COLO829 (cell line): ENCODE measurements around the gene OR10H1.
"Not testable (repeated sequence)": the region's sequence is repeated elsewhere in the genome, so short reads cannot be mapped to it uniquely, and the experiment has no call there.

Source experiments
- DNase-seq: peaks from one replicate; pipeline ENCODE4 v3.0.0; 2012; ENCODE audit warnings: low spot score

OR10H1 gene

DNA sequence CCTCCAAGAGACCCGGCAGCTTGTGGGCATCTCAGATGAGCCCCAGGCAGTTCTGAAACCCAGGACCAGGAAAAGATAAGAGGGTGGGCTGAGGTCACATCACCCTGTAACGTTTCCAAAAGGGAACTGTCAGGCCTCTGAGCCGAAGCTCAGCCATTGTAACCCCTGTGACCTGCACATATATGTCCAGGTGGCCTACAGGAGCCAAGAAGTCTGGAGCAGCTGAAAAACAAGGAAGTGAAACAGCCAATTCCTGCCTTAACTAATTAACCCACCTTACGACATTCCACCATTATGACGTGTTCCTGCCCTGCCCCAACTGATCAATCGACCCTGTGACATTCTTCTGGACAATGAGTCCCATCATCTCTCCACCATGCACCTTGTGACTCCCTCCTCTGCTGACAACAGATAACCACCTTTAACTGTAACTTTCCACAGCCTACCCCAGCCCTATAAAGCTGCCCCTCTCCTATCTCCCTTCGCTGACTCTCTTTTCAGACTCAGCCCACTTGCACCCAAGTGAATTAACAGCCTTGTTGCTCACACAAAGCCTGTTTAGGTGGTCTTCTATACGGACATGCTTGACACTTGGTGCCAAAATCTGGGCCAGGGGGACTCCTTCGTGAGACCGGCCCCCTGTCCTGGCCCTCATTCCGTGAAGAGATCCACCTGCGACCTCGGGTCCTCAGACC is 13.3 kb upstream of the OR10H1 start:
- DNase-seq = not testable (repeated sequence)

DNA sequence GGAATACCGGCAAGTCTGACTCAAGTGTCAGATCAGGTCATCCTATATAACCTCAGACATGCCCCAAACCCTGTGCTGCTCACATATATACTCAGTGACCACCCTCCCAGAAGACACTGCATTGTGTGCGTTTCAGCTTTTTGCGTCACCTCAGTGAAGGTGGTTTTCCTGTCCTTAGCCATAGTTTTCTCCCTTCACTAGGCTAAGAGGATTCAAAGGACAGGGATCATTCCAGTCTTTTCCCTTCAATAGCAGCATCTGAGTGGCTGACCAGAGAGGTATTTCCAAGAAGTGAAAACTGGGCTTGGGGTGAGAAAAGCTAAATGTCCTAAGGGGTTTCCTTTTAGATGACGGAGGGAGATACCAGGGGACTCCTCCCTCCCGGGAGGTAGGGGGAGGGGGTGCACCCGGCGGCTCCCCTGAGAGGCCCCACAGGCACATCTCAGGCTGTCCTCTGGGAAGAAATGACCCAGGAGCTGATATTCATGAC is 12.7 kb upstream of the OR10H1 start:
- no peak for DNase-seq

DNA sequence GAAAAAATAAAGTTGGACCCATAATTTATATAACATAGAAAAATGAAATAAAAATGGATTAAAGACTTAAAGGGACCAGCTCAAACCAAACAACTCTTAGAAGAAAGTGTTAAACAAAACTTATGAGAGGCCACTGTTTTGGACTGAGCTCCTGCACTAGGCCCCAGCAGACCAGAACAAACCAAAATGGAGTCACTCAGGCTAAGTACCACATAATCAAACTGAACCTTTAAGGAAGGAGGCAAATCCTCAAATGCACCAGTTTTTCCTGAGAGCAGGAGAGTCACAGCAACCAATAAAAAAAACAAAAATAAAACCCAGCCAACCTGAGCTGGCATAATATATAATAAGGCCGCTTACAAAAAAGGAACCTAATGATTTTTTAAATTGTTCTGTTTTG is 10.3 kb upstream of the OR10H1 start:
- no peak for DNase-seq

DNA sequence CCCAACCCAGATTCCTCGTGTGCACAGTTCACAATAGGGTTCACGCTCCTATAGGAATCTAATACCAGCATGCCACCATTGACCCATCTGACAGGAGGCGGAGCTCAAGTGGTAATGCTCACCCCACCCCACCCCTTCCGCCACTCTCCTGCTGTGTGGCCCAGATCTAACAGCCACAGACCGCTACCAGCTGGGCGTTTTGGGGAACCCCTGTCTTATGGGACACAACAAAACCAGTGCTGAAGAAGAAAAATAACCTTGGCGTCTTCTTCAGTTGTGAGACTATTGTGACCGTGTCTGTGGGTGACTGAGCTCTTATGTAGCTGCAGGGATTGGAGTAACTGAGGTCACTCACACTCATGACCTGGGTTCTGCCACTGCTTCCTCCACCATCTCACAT is 5.2 kb upstream of the OR10H1 start:
- no peak for DNase-seq

DNA sequence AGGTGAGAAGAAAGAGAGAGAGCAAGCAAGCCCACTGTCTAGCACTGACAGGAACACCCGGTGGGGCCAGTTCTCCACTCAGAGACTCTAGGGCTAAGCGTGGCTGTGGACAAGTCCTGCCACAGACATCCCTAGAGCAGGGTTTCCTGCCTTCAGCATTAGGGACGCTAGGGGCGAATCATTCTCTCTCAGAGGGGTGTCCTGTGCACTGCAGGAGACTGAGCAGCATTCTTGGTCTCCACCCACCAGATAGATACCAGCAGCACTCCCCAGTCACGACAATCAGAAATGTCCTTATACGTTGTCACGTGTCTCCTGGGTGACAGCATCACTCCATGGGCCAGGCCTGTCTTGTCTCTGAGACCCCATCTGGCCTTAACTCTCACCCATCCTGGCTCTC is 1.5 kb downstream of the OR10H1 start:
- DNase-seq = no peak

- DNase-seq = no peak
Observed at GRCh38 chr19:15812060-15812722, 3.3 kb downstream of the OR10H1 start.

GRCh38 chr19:15811476-15811875 is 4.0 kb downstream of the OR10H1 start:
- DNase-seq = no peak

DNA sequence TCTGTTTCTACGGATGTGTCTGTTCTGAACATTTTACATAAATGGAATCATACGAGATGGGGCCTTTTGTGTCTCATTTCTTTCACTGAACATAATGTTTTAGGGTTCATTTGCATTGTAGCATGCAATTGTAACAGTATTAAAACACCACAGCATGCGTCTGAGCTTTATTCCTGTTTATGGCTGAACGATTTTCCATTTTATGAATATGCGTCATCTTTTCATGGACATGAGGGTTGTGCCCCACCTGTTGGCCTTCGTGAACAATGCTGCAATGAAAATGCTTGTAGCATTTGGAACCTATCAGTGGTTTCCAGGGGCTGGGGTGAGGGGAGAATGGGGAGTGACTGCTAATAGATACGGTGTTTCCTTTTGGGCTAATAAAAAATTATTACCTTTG is 5.1 kb downstream of the OR10H1 start:
- no peak for DNase-seq

DNA sequence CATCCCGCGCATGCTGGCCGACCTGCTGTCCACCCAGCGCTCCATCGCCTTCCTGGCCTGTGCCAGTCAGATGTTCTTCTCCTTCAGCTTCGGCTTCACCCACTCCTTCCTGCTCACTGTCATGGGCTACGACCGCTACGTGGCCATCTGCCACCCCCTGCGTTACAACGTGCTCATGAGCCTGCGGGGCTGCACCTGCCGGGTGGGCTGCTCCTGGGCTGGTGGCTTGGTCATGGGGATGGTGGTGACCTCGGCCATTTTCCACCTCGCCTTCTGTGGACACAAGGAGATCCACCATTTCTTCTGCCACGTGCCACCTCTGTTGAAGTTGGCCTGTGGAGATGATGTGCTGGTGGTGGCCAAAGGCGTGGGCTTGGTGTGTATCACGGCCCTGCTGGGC is 21.2 kb downstream of the OR10H1 start:
- DNase-seq = not testable (repeated sequence)

DNA sequence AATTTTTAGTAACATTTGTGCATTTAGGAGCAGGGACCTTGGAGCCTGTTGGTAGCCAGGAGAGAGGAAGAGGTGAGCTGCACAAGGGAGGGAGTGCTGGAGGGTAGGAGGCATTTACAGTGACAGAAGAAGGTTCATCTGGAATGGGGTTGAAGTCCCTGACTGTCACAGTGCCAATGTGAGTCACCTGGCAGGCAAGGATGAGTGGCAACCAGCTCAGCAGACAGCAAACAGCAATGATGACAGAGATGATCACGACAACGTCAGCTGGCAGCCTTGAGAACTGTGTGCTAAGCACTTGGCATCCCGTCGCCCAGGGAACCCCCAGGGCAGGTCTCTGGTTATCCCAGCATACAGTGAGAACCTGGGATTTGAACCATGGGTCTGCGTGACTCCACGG is 25.4 kb downstream of the OR10H1 start:
- DNase-seq = no peak

GRCh38 chr19:15788594-15789270 is 26.7 kb downstream of the OR10H1 start:
- DNase-seq = no peak

DNA sequence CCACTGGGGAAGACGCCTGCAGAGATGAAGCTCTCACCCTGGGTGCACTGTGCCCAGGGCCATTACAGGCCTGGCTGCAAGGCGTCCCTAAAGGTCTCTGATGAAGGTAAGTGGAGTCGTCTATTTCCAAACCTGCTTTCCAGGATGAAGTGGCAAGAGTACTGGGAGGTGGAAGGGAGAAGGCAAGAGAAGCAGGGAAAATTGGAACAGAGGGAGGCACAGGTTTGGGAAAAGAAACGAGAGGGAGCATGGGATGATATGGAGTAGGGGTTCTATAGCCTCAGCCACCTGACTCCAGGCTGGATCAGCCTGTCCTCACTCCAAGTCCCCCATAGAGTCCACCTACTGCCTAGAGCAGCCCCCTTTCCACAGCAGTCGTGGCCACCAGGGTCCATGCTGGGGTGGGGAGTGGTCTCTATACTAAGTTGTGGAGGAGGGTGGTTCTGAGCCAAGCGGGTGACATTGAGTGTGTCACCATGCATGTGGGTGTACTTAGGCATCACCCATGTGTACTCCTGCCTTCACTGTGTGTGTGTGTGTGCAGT is 27.8 kb downstream of the OR10H1 start, which contains the start of gene OR10H5:
Gene OR10H5 (plus strand): TSS at position 51 of the 545 bp plus-strand sequence. CDS start 6,388 bp downstream, outside the sequence.
- no peak for DNase-seq

DNA sequence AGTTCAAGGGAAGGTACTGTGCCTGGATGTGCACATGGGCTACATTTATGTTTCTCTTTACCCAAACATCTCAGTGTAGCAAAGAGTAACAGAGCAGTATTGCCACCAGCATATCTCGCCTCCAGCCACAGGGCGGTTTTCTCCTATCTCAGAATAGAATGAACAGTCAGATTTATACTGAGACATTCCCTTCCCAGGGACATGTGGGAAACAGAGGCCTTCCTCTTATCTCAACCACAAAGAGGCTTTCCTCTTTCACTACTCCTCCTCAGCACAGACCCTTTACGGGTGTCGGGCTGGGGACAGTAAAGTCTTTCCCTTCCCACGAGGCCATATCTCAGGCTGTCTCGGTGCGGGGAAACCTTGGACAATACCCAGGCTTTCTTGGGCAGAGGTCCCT is 32.6 kb downstream of the OR10H1 start:
- not testable (repeated sequence) for DNase-seq

DNA sequence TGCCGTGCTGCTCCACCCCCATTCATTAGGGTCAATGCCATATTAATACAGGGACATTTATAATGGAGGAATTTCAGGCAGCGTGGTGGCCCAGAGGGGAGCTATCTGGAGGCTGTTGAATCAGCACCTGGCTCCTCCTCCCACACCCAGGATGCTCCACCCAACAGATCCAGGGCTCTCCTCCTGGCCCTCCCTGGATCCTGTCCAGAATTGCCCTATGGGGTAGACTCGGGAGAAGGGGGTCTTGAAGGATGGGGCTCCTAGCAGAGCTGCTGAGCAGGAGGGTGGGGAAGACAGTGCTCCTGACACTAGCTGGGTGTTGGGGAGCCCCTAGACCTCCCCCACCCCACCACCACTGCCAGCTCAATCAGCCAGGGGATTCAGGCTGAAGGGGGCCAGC is 33.3 kb downstream of the OR10H1 start:
- no peak for DNase-seq

DNA sequence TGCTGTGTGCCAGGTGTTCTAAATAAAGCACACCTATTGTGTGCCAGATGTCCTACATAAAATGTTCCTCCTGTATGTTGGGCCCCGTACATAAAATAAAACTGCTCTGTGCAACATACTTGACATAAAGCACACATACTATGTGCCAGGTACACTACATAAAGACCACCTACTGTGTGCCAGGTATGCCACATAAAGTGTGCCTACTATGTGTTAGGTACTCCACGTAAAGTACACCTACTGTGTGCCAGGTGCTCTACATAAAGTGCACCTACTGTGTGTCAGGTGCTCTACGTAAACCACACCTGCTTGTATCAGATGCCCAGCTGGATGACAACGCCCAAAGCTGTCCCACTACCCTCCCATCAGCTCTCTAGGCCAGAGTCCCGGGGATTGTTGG is 33.8 kb downstream of the OR10H1 start:
- no peak for DNase-seq

DNA sequence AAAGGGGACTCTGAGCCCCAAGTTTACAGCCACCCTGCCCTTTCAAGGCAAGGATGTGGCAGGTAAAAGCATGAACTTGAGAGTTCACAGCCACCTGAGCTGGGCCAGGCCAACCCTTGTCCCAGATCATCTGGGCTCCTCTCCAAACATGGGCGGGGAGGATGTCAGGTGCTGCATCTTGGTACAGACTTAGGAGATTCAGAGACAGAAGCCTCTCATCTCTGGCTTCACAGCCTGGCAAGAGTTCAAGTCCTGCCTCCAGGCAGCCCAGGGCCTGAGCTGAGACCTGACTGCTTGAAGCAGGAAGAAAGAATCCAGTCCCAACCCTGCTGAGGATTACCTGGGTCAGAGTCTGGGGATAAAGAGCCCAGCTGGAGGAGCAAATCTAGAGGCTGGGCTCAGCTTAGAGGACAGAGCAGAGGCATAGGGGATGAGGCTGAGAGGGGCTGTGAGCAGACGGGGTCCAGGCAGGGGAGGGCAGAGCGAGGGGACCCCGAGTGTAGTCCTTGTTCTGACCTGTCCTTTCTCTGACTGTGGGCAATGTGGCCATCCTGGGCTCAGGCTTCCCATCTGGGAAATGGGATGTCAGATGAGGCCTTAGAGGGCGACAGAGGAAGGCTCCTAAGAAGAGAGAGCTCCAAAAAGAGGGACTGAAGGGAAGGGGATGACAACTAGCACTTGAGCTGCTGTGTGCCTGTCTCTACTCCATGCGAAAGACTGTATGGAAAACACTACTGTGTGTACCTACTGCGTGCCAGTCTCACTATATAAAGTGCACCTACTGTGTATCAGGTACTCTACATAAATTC is 34.6 kb downstream of the OR10H1 start:
- DNase-seq = no peak

DNA sequence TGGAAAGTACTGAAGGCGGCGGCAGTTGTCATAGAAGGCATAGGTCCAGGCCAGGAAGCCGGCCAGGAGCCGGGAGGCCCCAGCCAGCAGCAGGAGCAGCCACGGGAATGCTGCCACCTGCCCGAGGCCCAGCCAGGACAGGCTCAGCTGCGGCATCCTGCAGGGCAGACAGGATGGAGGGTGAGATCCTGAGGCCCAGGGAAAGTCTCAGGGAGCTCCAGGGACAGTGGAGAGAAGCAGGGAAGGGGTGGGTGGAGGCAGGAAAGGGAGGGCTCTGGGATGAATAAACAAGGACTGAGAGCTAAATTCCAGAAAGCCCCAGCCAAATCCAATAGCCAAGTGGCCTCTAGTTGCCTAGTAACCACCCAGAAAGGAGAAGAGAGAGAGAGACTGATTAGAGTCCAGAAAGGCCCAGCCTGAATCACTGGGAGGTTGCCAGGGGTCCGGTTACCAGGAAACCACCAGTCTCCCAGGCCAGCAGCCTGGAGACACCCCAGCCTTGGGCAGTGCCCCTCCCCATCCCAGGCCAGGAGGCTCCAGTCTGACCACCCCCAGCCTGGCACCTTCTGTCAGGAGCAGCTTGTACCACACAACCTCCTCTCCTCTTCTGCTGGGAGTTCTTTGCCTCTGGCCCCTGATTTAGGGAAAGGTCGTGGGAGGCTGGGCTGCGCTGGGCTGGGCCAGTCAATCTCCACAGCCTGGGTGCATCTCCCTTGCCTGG is 35.5 kb downstream of the OR10H1 start:
- no peak for DNase-seq

DNA sequence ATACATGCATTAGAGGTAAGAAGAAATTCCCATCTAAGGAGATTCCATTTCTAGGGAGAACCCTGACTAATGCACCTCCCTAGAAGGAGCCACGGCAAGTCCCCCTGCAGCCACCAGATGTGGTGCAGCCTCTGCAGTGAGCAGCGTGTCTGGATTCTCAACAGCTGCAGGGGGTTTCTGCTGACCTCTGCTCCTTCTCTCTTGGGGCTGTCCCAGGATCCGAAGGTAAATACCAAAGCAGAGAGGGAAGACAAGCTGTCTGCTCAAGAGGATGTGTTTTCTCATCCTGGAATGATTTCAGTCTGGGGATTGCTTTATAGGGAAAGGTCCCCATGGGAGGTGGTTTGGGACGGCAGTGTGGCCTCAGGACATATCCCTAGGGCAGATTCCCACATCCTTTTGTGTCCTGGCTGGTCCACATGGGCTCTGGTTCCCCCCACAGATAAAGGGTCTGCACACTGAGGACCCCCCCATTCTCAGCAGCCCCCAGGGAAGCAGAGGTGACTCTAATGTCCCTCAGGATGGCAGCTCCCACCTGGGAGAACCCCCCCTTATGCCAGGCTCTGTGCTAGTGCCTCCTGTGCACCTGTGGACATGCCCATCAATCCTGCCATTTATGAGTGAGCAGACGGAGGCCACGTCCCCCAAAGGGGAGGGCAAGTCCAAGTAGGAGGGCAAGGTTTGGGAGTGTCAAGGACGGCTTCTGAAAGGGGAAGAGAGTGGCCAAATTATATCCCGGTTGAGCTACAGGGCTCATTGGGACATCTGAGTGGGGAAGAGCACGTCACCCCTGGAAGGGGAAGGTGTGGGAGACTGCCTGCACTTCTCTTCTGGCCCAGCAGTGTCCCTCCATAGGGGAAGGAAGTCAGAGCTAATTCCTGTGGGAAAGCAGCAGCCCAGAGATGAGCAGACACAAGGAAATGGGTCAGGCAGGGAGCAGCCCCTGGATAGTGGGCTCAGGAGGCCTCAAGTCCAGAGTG is 38.2 kb downstream of the OR10H1 start:
- no peak for DNase-seq

- DNase-seq = no peak
Observed at GRCh38 chr19:15776264-15776663, 39.2 kb downstream of the OR10H1 start.

GRCh38 chr19:15775249-15775648 is 40.2 kb downstream of the OR10H1 start:
- DNase-seq = no peak
